OCI-LY3 (cell line): ENCODE data around the gene DOCK4.

Experiments
- EZH2phosphoT487 ChIP-seq: fragments of 200-600 bp; shearing (Covaris generic); IDR thresholded peaks from 2 replicates; pipeline ENCODE4 v1.6.1; 2018; ENCODE audit warnings: antibody characterized with exemption, mixed run types, low read depth
- TF ChIP-seq, protein P1 (sequence below): fragments of 200-600, 300-600 bp; sonication (generic); IDR thresholded peaks from 2 replicates; pipeline ENCODE4 v1.5.1; 2014; ENCODE audit warnings: antibody characterized with exemption, low read length, low read depth

DNA sequence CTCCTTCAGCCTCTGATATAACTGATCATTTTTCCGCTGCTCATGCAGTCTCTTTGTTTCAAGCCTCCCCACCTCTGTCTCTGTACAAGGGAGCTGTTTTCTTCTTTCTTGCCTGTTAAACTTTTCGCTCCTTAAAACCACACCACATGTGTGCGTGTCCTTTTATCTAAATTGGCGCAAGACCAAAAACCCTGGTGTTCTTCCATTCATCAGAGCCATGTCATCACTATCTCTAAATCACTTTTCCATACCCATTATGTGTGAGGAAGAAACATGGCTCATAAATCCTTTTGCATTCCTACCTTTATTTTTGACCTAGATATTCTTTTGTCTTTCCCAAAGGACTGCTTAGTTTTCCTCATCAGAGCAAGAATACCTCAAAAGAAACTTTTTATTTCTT lies 404.9 kb downstream of the DOCK4 start:
- TF ChIP-seq, protein P1, sequence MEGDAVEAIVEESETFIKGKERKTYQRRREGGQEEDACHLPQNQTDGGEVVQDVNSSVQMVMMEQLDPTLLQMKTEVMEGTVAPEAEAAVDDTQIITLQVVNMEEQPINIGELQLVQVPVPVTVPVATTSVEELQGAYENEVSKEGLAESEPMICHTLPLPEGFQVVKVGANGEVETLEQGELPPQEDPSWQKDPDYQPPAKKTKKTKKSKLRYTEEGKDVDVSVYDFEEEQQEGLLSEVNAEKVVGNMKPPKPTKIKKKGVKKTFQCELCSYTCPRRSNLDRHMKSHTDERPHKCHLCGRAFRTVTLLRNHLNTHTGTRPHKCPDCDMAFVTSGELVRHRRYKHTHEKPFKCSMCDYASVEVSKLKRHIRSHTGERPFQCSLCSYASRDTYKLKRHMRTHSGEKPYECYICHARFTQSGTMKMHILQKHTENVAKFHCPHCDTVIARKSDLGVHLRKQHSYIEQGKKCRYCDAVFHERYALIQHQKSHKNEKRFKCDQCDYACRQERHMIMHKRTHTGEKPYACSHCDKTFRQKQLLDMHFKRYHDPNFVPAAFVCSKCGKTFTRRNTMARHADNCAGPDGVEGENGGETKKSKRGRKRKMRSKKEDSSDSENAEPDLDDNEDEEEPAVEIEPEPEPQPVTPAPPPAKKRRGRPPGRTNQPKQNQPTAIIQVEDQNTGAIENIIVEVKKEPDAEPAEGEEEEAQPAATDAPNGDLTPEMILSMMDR: no peak
- TF ChIP-seq EZH2phosphoT487: no peak
